HEK293 (cell line): ENCODE measurements around the gene STING1.

Experiments used
- CTCF ChIA-PET: fragments of 350-600 bp; formaldehyde crosslinking; extraction: SDS; loops from one replicate; lab custom pipeline; 2021; ENCODE audit warnings: antibody characterized with exemption; lab: Yijun Ruan, JAX
- POLR2A ChIA-PET: fragments of 300-600 bp; formaldehyde crosslinking; extraction: SDS; loops from one replicate; lab custom pipeline; 2020; ENCODE audit warnings: antibody characterized with exemption, inconsistent platforms; lab: Yijun Ruan, JAX
- H3K27ac ChIP-seq: fragments of 200-500 bp; sonication (Bioruptor generic); 2 replicates; pipeline ENCODE4 v1.5.1; 2014; ENCODE audit warnings: low read depth, low read length, control low read depth, inconsistent platforms; ENCODE audit errors: extremely low read depth
- H3K36me3 ChIP-seq, 2 experiments: fragments of 200-500 bp in 1 of 2; sonication (Bioruptor generic) in 1 of 2; 1 replicate in 1 of 2; 2 replicates in 1 of 2; pipeline ENCODE4 v1.5.1; 2014 to 2017; ENCODE audit warnings: inconsistent platforms in 2 of 2, low read length in 2 of 2; ENCODE audit not compliant: control insufficient read depth in 2 of 2, insufficient read depth in 1 of 2
- H3K4me1 ChIP-seq: fragments of 200-500 bp; sonication (Bioruptor generic); 2 replicates; pipeline ENCODE4 v1.5.1; 2014; ENCODE audit warnings: mild to moderate bottlenecking, low read length, inconsistent platforms; ENCODE audit not compliant: control insufficient read depth, insufficient read depth
- H3K4me3 ChIP-seq: 2 replicates; pipeline ENCODE4 v1.5.1; 2011; ENCODE audit warnings: low read depth, mild to moderate bottlenecking, control low read depth, low read length, moderate library complexity
- H3K9me3 ChIP-seq: fragments of 200-500 bp; sonication (Bioruptor generic); 2 replicates; pipeline ENCODE4 v1.5.1; 2014; ENCODE audit warnings: low read depth, low read length, inconsistent platforms; ENCODE audit not compliant: control insufficient read depth, insufficient read depth
- ELK4 ChIP-seq: IDR thresholded peaks from 2 replicates; pipeline ENCODE4 v1.6.1; 2011; ENCODE audit warnings: mild to moderate bottlenecking, low read depth, low read length, borderline replicate concordance
- KLF17 ChIP-seq: fragments of 450-650 bp; formaldehyde crosslinking; IDR thresholded peaks from 2 replicates; pipeline ENCODE4 v1.5.1; 2016; ENCODE audit warnings: missing biosample characterization, missing genetic modification characterization
- PRDM1 ChIP-seq: fragments of 450-650 bp; formaldehyde crosslinking; IDR thresholded peaks from 2 replicates; pipeline ENCODE4; 2016; ENCODE audit warnings: missing biosample characterization, missing genetic modification characterization
- SP2 ChIP-seq: fragments of 450-650 bp; formaldehyde crosslinking; IDR thresholded peaks from 2 replicates; pipeline ENCODE4 v1.5.1; 2016; ENCODE audit warnings: missing biosample characterization, missing genetic modification characterization
- YY1 ChIP-seq: fragments of 450-650 bp; formaldehyde crosslinking; IDR thresholded peaks from 2 replicates; pipeline ENCODE4 v1.5.1; 2018; ENCODE audit warnings: missing biosample characterization, missing genetic modification characterization
- ZBTB17 ChIP-seq: fragments of 450-650 bp; formaldehyde crosslinking; IDR thresholded peaks from 2 replicates; pipeline ENCODE4 v1.5.1; 2016; ENCODE audit warnings: missing biosample characterization, missing genetic modification characterization
- ZBTB26 ChIP-seq: fragments of 450-650 bp; formaldehyde crosslinking; optimal IDR thresholded peaks from 2 replicates; pipeline ENCODE3; 2016; ENCODE audit warnings: missing biosample characterization, mild to moderate bottlenecking, missing genetic modification characterization
- ZBTB7A ChIP-seq: fragments of 450-650 bp; formaldehyde crosslinking; IDR thresholded peaks from 2 replicates; pipeline ENCODE4 v1.5.1; 2016; ENCODE audit warnings: low read depth, missing biosample characterization, missing genetic modification characterization
- ZNF132 ChIP-seq: fragments of 450-650 bp; formaldehyde crosslinking; IDR thresholded peaks from 2 replicates; pipeline ENCODE4 v1.5.1; 2017; ENCODE audit warnings: missing biosample characterization, missing genetic modification characterization, borderline replicate concordance
- ZNF140 ChIP-seq: fragments of 450-650 bp; formaldehyde crosslinking; IDR thresholded peaks from 2 replicates; pipeline ENCODE4 v1.5.1; 2016; ENCODE audit warnings: missing biosample characterization, missing genetic modification characterization
- ZNF239 ChIP-seq: fragments of 450-650 bp; formaldehyde crosslinking; IDR thresholded peaks from 2 replicates; pipeline ENCODE4 v1.5.1; 2016; ENCODE audit warnings: missing biosample characterization, missing genetic modification characterization
- ZNF274 ChIP-seq, 2 experiments: fragments of 200-500 bp in 1 of 2; fragments of 450-650 bp in 1 of 2; sonication (Bioruptor generic) in 1 of 2; formaldehyde crosslinking in 1 of 2; IDR thresholded peaks; 2 replicates each; pipeline versions ENCODE4 v1.5.1 to v1.6.1; 2014 to 2016; ENCODE audit warnings: borderline replicate concordance in 1 of 2, inconsistent platforms in 1 of 2, low read length in 1 of 2, missing biosample characterization in 1 of 2, missing genetic modification characterization in 1 of 2
- ZNF302 ChIP-seq: fragments of 450-650 bp; formaldehyde crosslinking; IDR thresholded peaks from 2 replicates; pipeline ENCODE4 v1.5.1; 2016; ENCODE audit warnings: missing biosample characterization, missing genetic modification characterization, low read depth
- ZNF311 ChIP-seq: fragments of 450-650 bp; formaldehyde crosslinking; IDR thresholded peaks from 2 replicates; pipeline ENCODE4 v1.5.1; 2017; ENCODE audit warnings: missing biosample characterization, missing genetic modification characterization, borderline replicate concordance
- ZNF354C ChIP-seq: fragments of 450-650 bp; formaldehyde crosslinking; IDR thresholded peaks from 2 replicates; pipeline ENCODE4 v1.5.1; 2016; ENCODE audit warnings: missing biosample characterization, missing genetic modification characterization, low read depth, borderline replicate concordance
- ZNF473 ChIP-seq: fragments of 450-650 bp; formaldehyde crosslinking; IDR thresholded peaks from 2 replicates; pipeline ENCODE4 v1.5.1; 2017; ENCODE audit warnings: missing biosample characterization, missing genetic modification characterization
- ZNF629 ChIP-seq: fragments of 450-650 bp; formaldehyde crosslinking; IDR thresholded peaks from 2 replicates; pipeline ENCODE4 v1.5.1; 2017; ENCODE audit warnings: missing biosample characterization, missing genetic modification characterization

The STING1 gene

GRCh38 chr5:139492700-139493192 is 10.2 kb upstream of the STING1 start:
- 0 out of 2 replicates have a peak, but pooled peaks have one; percentile 16 for TF ChIP-seq ZBTB17 (tag by site-specific recombination)
- no peak for TF ChIP-seq ZNF274 (IDR thresholded peaks at IDR 0.05; ENCODE audit: low read length)
- no peak for TF ChIP-seq ZNF274 (tag by site-specific recombination; IDR thresholded peaks at IDR 0.05; ENCODE audit: borderline replicate concordance)
- TF ChIP-seq SP2: no peak
- TF ChIP-seq ZNF132 (tag by site-specific recombination): no peak
- TF ChIP-seq PRDM1 (tag by site-specific recombination): peak; percentile 90
- TF ChIP-seq ZNF354C: no peak
- TF ChIP-seq ZNF140: no peak
- TF ChIP-seq ZNF311: no peak
- no peak for TF ChIP-seq ZNF473 (tag by site-specific recombination)
- no peak for TF ChIP-seq ZNF239 (tag by site-specific recombination)
- TF ChIP-seq ZNF302 (tag by site-specific recombination): no peak
- no peak for TF ChIP-seq ZNF629 (tag by site-specific recombination)
- TF ChIP-seq, all 188 proteins: peak for 2
- ChIA-PET CTCF (interaction anchor here (0.9 kb wide), 1 partner anchor 25 kb away, joined by 4 read pairs; no protein-coding TSS in a partner anchor), POLR2A (no interaction called here)
- Histone ChIP-seq H3K36me3 (no peaks in the 10 kb centered on the region), H3K27ac (no peak overlapping the region), H3K4me3 (no peak overlapping the region), H3K9me3 (no peaks in the 10 kb centered on the region), H3K4me1 (no peaks in the 10 kb centered on the region)

- H3K36me3 ChIP-seq: no peaks in the 10 kb centered on the region
- POLR2A ChIA-PET: no interaction called here
- CTCF ChIA-PET: interaction anchor here (1.2 kb wide), 1 partner anchor 50 kb away, joined by 3 read pairs; no protein-coding TSS in a partner anchor
- H3K27ac ChIP-seq: no peak overlapping the region
- H3K9me3 ChIP-seq: no peaks in the 10 kb centered on the region
- H3K4me3 ChIP-seq: no peak overlapping the region
- no peaks in the 10 kb centered on the region for H3K4me1 ChIP-seq
- TF ChIP-seq ZBTB7A (tag by site-specific recombination) (no peak), ELK4 (no peak), ZNF239 (tag by site-specific recombination) (no peak), KLF17 (tag by site-specific recombination) (no peak), ZNF354C (no peak), ZBTB26 (tag by site-specific recombination) (no peak)
Observed at GRCh38 chr5:139488260-139488659, 5.7 kb upstream of the STING1 start.

GRCh38 chr5:139486201-139486600 is 3.6 kb upstream of the STING1 start:
- peaks cover 13% of the 10 kb centered on the region for H3K4me1 ChIP-seq
- CTCF ChIA-PET: no interaction called here
- no peaks in the 10 kb centered on the region for H3K9me3 ChIP-seq
- TF ChIP-seq YY1 (no peak), ZBTB17 (tag by site-specific recombination) (peak; percentile 99)
- H3K4me3 ChIP-seq: no peak overlapping the region
- no peak overlapping the region for H3K27ac ChIP-seq
- H3K36me3 ChIP-seq: no peaks in the 10 kb centered on the region
- POLR2A ChIA-PET: no interaction called here
